Ishikawa (cell line): Measurements from ENCODE around the gene PIK3C2B.

Experiments
- TCF12 ChIP-seq: IDR thresholded peaks from 2 replicates; pipeline ENCODE4 v1.6.1; 2012; ENCODE audit warnings: low read depth
- TEAD4 ChIP-seq: IDR thresholded peaks from 2 replicates; pipeline ENCODE4 v1.6.1; 2012
- ZBTB7A ChIP-seq: IDR thresholded peaks from 2 replicates; pipeline ENCODE4 v1.6.1; 2012; ENCODE audit warnings: low read depth

GRCh38 chr1:204506969-204507316 is 12.3 kb upstream of the PIK3C2B start:
- TF ChIP-seq TEAD4 (peak; percentile 93), ZBTB7A (no peak), TCF12 (no peak; the same call in 1 of the 2 replicates)
